ENCODE measurements around the gene LMBR1. TPM values are rescaled to one million over a fixed set of nuclear protein-coding genes. Genes with fewer than 3 reads are reported as not detected.

Gene LMBR1
- total and polyA plus RNA-seq, 2 of the 13 experiments (the other 11 are each of a cell fraction or from before 2014, with no cell fraction given), result 20.9 to 39.6 TPM

GRCh38 chr7:156666368-156667109, 226.4 kb downstream of the LMBR1 start (continued):
- no peak for TF ChIP-seq ETV6 (CRISPR knock-in tag; conservative IDR thresholded peaks at IDR 0.05)
- no peak for TF ChIP-seq SMYD3 (CRISPR knock-in tag; IDR thresholded peaks at IDR 0.05)
- TF ChIP-seq ZNF333 (CRISPR knock-in tag; IDR thresholded peaks at IDR 0.05; ENCODE audit: borderline replicate concordance), result no peak
- no peak for TF ChIP-seq USF2 (IDR thresholded peaks at IDR 0.05; ENCODE audit: low read depth, low read length)
- no peak for TF ChIP-seq USF2 (CRISPR knock-in tag; IDR thresholded peaks at IDR 0.05; ENCODE audit: borderline replicate concordance)
- TF ChIP-seq FOXA1 (IDR thresholded peaks at IDR 0.05), result no peak
- peak; percentile 85 for TF ChIP-seq FOXA1 (CRISPR knock-in tag; IDR thresholded peaks at IDR 0.05)
- TF ChIP-seq MBNL3 (CRISPR knock-in tag; conservative IDR thresholded peaks at IDR 0.05), result no peak
- TF ChIP-seq ZSCAN20 (CRISPR knock-in tag; IDR thresholded peaks at IDR 0.05; ENCODE audit: borderline replicate concordance), result no peak
- TF ChIP-seq HDAC1 (CRISPR knock-in tag; IDR thresholded peaks at IDR 0.05), result peak; percentile 34; the same call in 1 of the 2 replicates
- TF ChIP-seq JARID2 (CRISPR knock-in tag; IDR thresholded peaks at IDR 0.05; ENCODE audit: insufficient replicate concordance), result no peak
- TF ChIP-seq ZNF136 (CRISPR knock-in tag; IDR thresholded peaks at IDR 0.05; ENCODE audit: low read depth), result no peak
- TF ChIP-seq PHB2 (IDR thresholded peaks at IDR 0.05; ENCODE audit: partially characterized antibody), result no peak
- no peak for TF ChIP-seq ZKSCAN5 (CRISPR knock-in tag; IDR thresholded peaks at IDR 0.05)
- no peak for TF ChIP-seq SP140L (CRISPR knock-in tag; IDR thresholded peaks at IDR 0.05; ENCODE audit: borderline replicate concordance)
- TF ChIP-seq NR3C1 (CRISPR knock-in tag; IDR thresholded peaks at IDR 0.05), result no peak
- no peak for TF ChIP-seq ZBTB2 (CRISPR knock-in tag; IDR thresholded peaks at IDR 0.05; ENCODE audit: low read depth)
- no peak for TF ChIP-seq TAF1 (CRISPR knock-in tag; IDR thresholded peaks at IDR 0.05)
- TF ChIP-seq HOXD1 (CRISPR knock-in tag; IDR thresholded peaks at IDR 0.05), result peak; percentile 46; the same call in 1 of the 2 replicates
- TF ChIP-seq E2F2 (CRISPR knock-in tag; IDR thresholded peaks at IDR 0.05; ENCODE audit: borderline replicate concordance), result no peak
- TF ChIP-seq NFIC (IDR thresholded peaks at IDR 0.05; ENCODE audit: low read length), result peak; percentile 44; the same call in 1 of the 2 replicates
- 0 out of 2 replicates have a peak, but pooled peaks have one; percentile 37 for TF ChIP-seq ZNF414 (CRISPR knock-in tag; IDR thresholded peaks at IDR 0.05)
- TF ChIP-seq FOXA3 (CRISPR knock-in tag; IDR thresholded peaks at IDR 0.05), result peak; percentile 83
- TF ChIP-seq DBP (CRISPR knock-in tag; IDR thresholded peaks at IDR 0.05; ENCODE audit: not compliant biosample characterization), result no peak

Measured in HepG2 (cell line).